IMR-90 (cell line): Measurements from ENCODE around the gene WNT7B. TPM values are rescaled to one million over a fixed set of nuclear protein-coding genes. Genes with fewer than 3 reads are reported as not detected.

ENCODE experiments used
- ATAC-seq: fragments of 200-7000 bp; cut with Tn5 transposase; 2 replicates; pipeline ENCODE4 v1.9.1; 2020; ENCODE audit warnings: low read depth, mild to moderate bottlenecking, moderate library complexity
- BruUV-seq: library from RNA; stranded (reverse); fragments of 400-500 nt; replicated peaks from 2 replicates; lab custom pipeline; 2021; lab: Mats Ljungman, UMichigan
- CTCF ChIA-PET: fragments of 300-600 bp; formaldehyde crosslinking; extraction: SDS; loops from one replicate; lab custom pipeline; 2021; ENCODE audit warnings: antibody characterized with exemption; lab: Yijun Ruan, JAX
- POLR2A ChIA-PET: fragments of 300-600 bp; sonication (Branson Sonifier 250); formaldehyde crosslinking; loops from one replicate; lab custom pipeline; 2022; ENCODE audit warnings: antibody characterized with exemption; ENCODE audit not compliant: unreplicated experiment; lab: Charles Lee
- DNase-seq: peaks from one replicate; pipeline ENCODE4 v3.0.0; 2013
- H2AFZ ChIP-seq: replicated peaks from 2 replicates; pipeline ENCODE3; 2013; ENCODE audit warnings: low read length, mild to moderate bottlenecking; ENCODE audit not compliant: poor library complexity
- H2AK5ac ChIP-seq: 2 replicates; pipeline ENCODE4 v1.6.1; 2013; ENCODE audit warnings: low read depth, low read length, inconsistent platforms
- H2AK9ac ChIP-seq: replicated peaks from 2 replicates; pipeline ENCODE3; 2013; ENCODE audit warnings: mild to moderate bottlenecking, low read depth, low read length, moderate library complexity; ENCODE audit not compliant: poor library complexity
- H2BK120ac ChIP-seq: 2 replicates; pipeline ENCODE4 v1.6.1; 2013; ENCODE audit warnings: low read depth, low read length, inconsistent platforms
- H2BK15ac ChIP-seq: 3 replicates; pipeline ENCODE4 v1.6.1; 2013; ENCODE audit warnings: low read depth, low read length, inconsistent platforms
- H2BK20ac ChIP-seq: 2 replicates; pipeline ENCODE4 v1.6.1; 2013; ENCODE audit warnings: low read depth, mild to moderate bottlenecking, inconsistent platforms, low read length, moderate library complexity
- H2BK5ac ChIP-seq: 2 replicates; pipeline ENCODE4 v1.6.1; 2013; ENCODE audit warnings: mild to moderate bottlenecking, low read depth, low read length, inconsistent platforms; ENCODE audit not compliant: poor library complexity, severe bottlenecking
- H3K14ac ChIP-seq: replicated peaks from 2 replicates; pipeline ENCODE4 v1.6.1; 2013; ENCODE audit warnings: low read depth, low read length, inconsistent platforms
- H3K18ac ChIP-seq: 2 replicates; pipeline ENCODE4 v1.6.1; 2013; ENCODE audit warnings: low read depth, low read length, control low read depth
- H3K23ac ChIP-seq: 2 replicates; pipeline ENCODE4 v1.6.1; 2013; ENCODE audit warnings: low read depth, low read length, inconsistent platforms
- H3K27ac ChIP-seq: 2 replicates; pipeline ENCODE4 v1.5.1; 2013; ENCODE audit warnings: mild to moderate bottlenecking, control low read depth, low read length; ENCODE audit not compliant: insufficient read depth
- H3K27me3 ChIP-seq: 2 replicates; pipeline ENCODE4 v1.6.1; 2013; ENCODE audit warnings: low read length; ENCODE audit not compliant: control insufficient read depth, insufficient read depth
- H3K36me3 ChIP-seq: 2 replicates; pipeline ENCODE4 v1.6.1; 2013; ENCODE audit warnings: low read length, mixed read lengths; ENCODE audit not compliant: control insufficient read depth, insufficient read depth
- H3K4ac ChIP-seq: 2 replicates; pipeline ENCODE4 v1.6.1; 2013; ENCODE audit warnings: low read depth, low read length, inconsistent platforms
- H3K4me1 ChIP-seq: 2 replicates; pipeline ENCODE4 v1.6.1; 2013; ENCODE audit warnings: low read length, mixed read lengths; ENCODE audit not compliant: control insufficient read depth, insufficient read depth
- H3K4me2 ChIP-seq: 2 replicates; pipeline ENCODE4 v1.6.1; 2013; ENCODE audit warnings: low read depth, mild to moderate bottlenecking, control low read depth, low read length, moderate library complexity
- H3K4me3 ChIP-seq: 2 replicates; pipeline ENCODE4 v1.5.1; 2013; ENCODE audit warnings: low read depth, mild to moderate bottlenecking, control low read depth, low read length, moderate library complexity; ENCODE audit not compliant: insufficient read depth
- H3K56ac ChIP-seq: 2 replicates; pipeline ENCODE4 v1.6.1; 2013; ENCODE audit warnings: low read length, inconsistent platforms; ENCODE audit not compliant: insufficient read depth; ENCODE audit errors: extremely low read depth
- H3K79me1 ChIP-seq, 2 experiments: 2 replicates each; pipeline ENCODE4 v1.6.1; 2013; ENCODE audit warnings: low read length in 2 of 2, inconsistent platforms in 1 of 2, low read depth in 1 of 2
- H3K9ac ChIP-seq: 2 replicates; pipeline ENCODE4 v1.6.1; 2013; ENCODE audit warnings: low read depth, low read length, control low read depth
- H3K9me1 ChIP-seq: 2 replicates; pipeline ENCODE4 v1.6.1; 2013; ENCODE audit warnings: low read length, inconsistent platforms; ENCODE audit not compliant: insufficient read depth
- H3K9me3 ChIP-seq: 2 replicates; pipeline ENCODE4 v1.6.1; 2013; ENCODE audit warnings: low read length; ENCODE audit not compliant: control insufficient read depth, insufficient read depth
- H4K20me1 ChIP-seq: 2 replicates; pipeline ENCODE4 v1.6.1; 2013; ENCODE audit warnings: low read length, inconsistent platforms; ENCODE audit not compliant: insufficient read depth
- H4K5ac ChIP-seq: 2 replicates; pipeline ENCODE4 v1.6.1; 2013; ENCODE audit warnings: mild to moderate bottlenecking, low read depth, low read length, control low read depth
- H4K8ac ChIP-seq, 2 experiments: 2 replicates each; pipeline ENCODE4 v1.6.1; 2013; ENCODE audit warnings: low read depth in 2 of 2, low read length in 2 of 2, control low read depth in 1 of 2, inconsistent platforms in 1 of 2
- H4K91ac ChIP-seq: 2 replicates; pipeline ENCODE4 v1.6.1; 2013; ENCODE audit warnings: low read depth, low read length, inconsistent platforms; ENCODE audit not compliant: insufficient read depth
- CEBPB ChIP-seq: IDR thresholded peaks from 2 replicates; pipeline ENCODE4 v1.6.1; 2012; ENCODE audit warnings: low read depth, low read length, improper control_type of control experiment
- FOS ChIP-seq: fragments of 150-350 bp; IDR thresholded peaks from 2 replicates; pipeline ENCODE4 v1.6.1; 2016; ENCODE audit warnings: low read depth, low read length
- MAFK ChIP-seq: IDR thresholded peaks from 2 replicates; pipeline ENCODE4 v1.6.1; 2012; ENCODE audit warnings: low read depth, low read length, improper control_type of control experiment
- MAZ ChIP-seq: IDR thresholded peaks from 2 replicates; pipeline ENCODE4 v1.6.1; 2012; ENCODE audit warnings: low read depth, mild to moderate bottlenecking, low read length, improper control_type of control experiment, moderate library complexity, borderline replicate concordance
- USF2 ChIP-seq: fragments of 150-350 bp; IDR thresholded peaks from 2 replicates; pipeline ENCODE4 v1.6.1; 2017; ENCODE audit warnings: mild to moderate bottlenecking, antibody characterized with exemption, low read length, low read depth
- WGBS, 2 experiments: methylation state at CpG; one replicate each; pipeline versions ENCODE4 v1.1.5 to v1.1.7; 2013; ENCODE audit warnings: missing lambda C conversion rate in 2 of 2; ENCODE audit not compliant: insufficient read length in 1 of 2; ENCODE audit errors: extremely low coverage in 2 of 2; 5-methylcytosine and 5-hydroxymethylcytosine counted together
- dilution Hi-C: fragments of 300-500 bp; cut with HindIII; formaldehyde crosslinking; loops from one replicate; pipeline ENCODE4 v1.14.3; 2018; ENCODE audit warnings: low sequenced_read_pairs; ENCODE audit not compliant: unreplicated experiment
- in situ Hi-C: fragments of 300-500 bp; cut with MboI; formaldehyde crosslinking; loops from 3 replicates; pipeline ENCODE4 v1.14.3; 2019; ENCODE audit warnings: low sequenced_read_pairs, inconsistent platforms, mixed read lengths
- intact Hi-C: fragments of 100-400 bp; cut with micrococcal nuclease; formaldehyde crosslinking; loops from 2 replicates; pipeline ENCODE4 v1.10.0; 2022
- polyA plus RNA-seq, 3 experiments: library from polyadenylated mRNA; depleted of rRNA; stranded (reverse); fragments of >200 nt; gene quantifications; 2 replicates each; pipeline ENCODE4 v1.2.3, GENCODE V29; 2012; ENCODE audit warnings: low replicate concordance in 1 of 3
- total RNA-seq: library from RNA; depleted of rRNA; stranded (reverse); fragments of >200 nt; gene quantifications from 2 replicates; pipeline ENCODE4 v1.2.3, GENCODE V29; 2012

The WNT7B gene
- total and polyA plus RNA-seq, 2 of the 4 experiments (the other 2 are of a cell fraction), result under 0.01 to 0.15 TPM

- Histone ChIP-seq H2BK120ac (no peak overlapping the region), H3K14ac (no peak overlapping the region), H3K9me3 (no peaks in the 10 kb centered on the region), H3K4me2 (no peak overlapping the region), H2AFZ (no peak overlapping the region), H3K18ac (no peak overlapping the region), H4K20me1 (no peaks in the 10 kb centered on the region), H4K91ac (no peak overlapping the region), H3K4me1 (peaks cover 10% of the 10 kb centered on the region), H4K5ac (no peak overlapping the region), H3K79me1 (no peaks in the 10 kb centered on the region), H2AK9ac (no peak overlapping the region), H3K9ac (no peak overlapping the region), H3K23ac (no peak overlapping the region), H3K9me1 (no peaks in the 10 kb centered on the region; the same call in 1 of the 2 replicates), H2BK5ac (no peak overlapping the region), H2AK5ac (no peak overlapping the region), H3K56ac (no peak overlapping the region), H3K27ac (no peak overlapping the region), H3K4me3 (no peak overlapping the region), H4K8ac (no peak overlapping the region), H2BK15ac (no peak overlapping the region), H3K36me3 (no peaks in the 10 kb centered on the region), H2BK20ac (no peak overlapping the region), H3K4ac (no peak overlapping the region), H3K27me3 (peaks cover 24% of the 10 kb centered on the region)
- dilution Hi-C loops, result no loop called here
- intact Hi-C loops, result no loop called here
- no peak for DNase-seq
- in situ Hi-C loops, result no loop called here
- no TSS peak for BruUV-seq
- ATAC-seq, result no peak
- no peak for TF ChIP-seq FOS
- no peak for TF ChIP-seq MAZ
- TF ChIP-seq CEBPB, result no peak
- no peak for TF ChIP-seq MAFK
- no peak for TF ChIP-seq USF2
- ChIA-PET CTCF (no interaction called here), POLR2A (no interaction called here)
- 84% methylated on average over 5 of the region's 25 CpGs; no CpG with 5 or more reads in 1 of the 2 experiments for WGBS, 2 experiments
Measured at GRCh38 chr22:45891471-45891995, 85.4 kb downstream of the WNT7B start.
